IMR-90 (cell line): ENCODE results near the gene FES. TPM values are rescaled to one million over a fixed set of nuclear protein-coding genes. Genes with fewer than 3 reads are reported as not detected.

ENCODE experiments used
- ATAC-seq: fragments of 200-7000 bp; cut with Tn5 transposase; 2 replicates; pipeline ENCODE4 v1.9.1; 2020; ENCODE audit warnings: low read depth, mild to moderate bottlenecking, moderate library complexity
- BruUV-seq: library from RNA; stranded (reverse); fragments of 400-500 nt; replicated peaks from 2 replicates; lab custom pipeline; 2021; lab: Mats Ljungman, UMichigan
- CTCF ChIA-PET: fragments of 300-600 bp; formaldehyde crosslinking; extraction: SDS; loops from one replicate; lab custom pipeline; 2021; ENCODE audit warnings: antibody characterized with exemption; lab: Yijun Ruan, JAX
- POLR2A ChIA-PET: fragments of 300-600 bp; sonication (Branson Sonifier 250); formaldehyde crosslinking; loops from one replicate; lab custom pipeline; 2022; ENCODE audit warnings: antibody characterized with exemption; ENCODE audit not compliant: unreplicated experiment; lab: Charles Lee
- DNase-seq: peaks from one replicate; pipeline ENCODE4 v3.0.0; 2013
- H2AFZ ChIP-seq: replicated peaks from 2 replicates; pipeline ENCODE3; 2013; ENCODE audit warnings: low read length, mild to moderate bottlenecking; ENCODE audit not compliant: poor library complexity
- H2AK5ac ChIP-seq: 2 replicates; pipeline ENCODE4 v1.6.1; 2013; ENCODE audit warnings: low read depth, low read length, inconsistent platforms
- H2AK9ac ChIP-seq: replicated peaks from 2 replicates; pipeline ENCODE3; 2013; ENCODE audit warnings: mild to moderate bottlenecking, low read depth, low read length, moderate library complexity; ENCODE audit not compliant: poor library complexity
- H2BK120ac ChIP-seq: 2 replicates; pipeline ENCODE4 v1.6.1; 2013; ENCODE audit warnings: low read depth, low read length, inconsistent platforms
- H2BK15ac ChIP-seq: 3 replicates; pipeline ENCODE4 v1.6.1; 2013; ENCODE audit warnings: low read depth, low read length, inconsistent platforms
- H2BK20ac ChIP-seq: 2 replicates; pipeline ENCODE4 v1.6.1; 2013; ENCODE audit warnings: low read depth, mild to moderate bottlenecking, inconsistent platforms, low read length, moderate library complexity
- H2BK5ac ChIP-seq: 2 replicates; pipeline ENCODE4 v1.6.1; 2013; ENCODE audit warnings: mild to moderate bottlenecking, low read depth, low read length, inconsistent platforms; ENCODE audit not compliant: poor library complexity, severe bottlenecking
- H3K14ac ChIP-seq: replicated peaks from 2 replicates; pipeline ENCODE4 v1.6.1; 2013; ENCODE audit warnings: low read depth, low read length, inconsistent platforms
- H3K18ac ChIP-seq: 2 replicates; pipeline ENCODE4 v1.6.1; 2013; ENCODE audit warnings: low read depth, low read length, control low read depth
- H3K23ac ChIP-seq: 2 replicates; pipeline ENCODE4 v1.6.1; 2013; ENCODE audit warnings: low read depth, low read length, inconsistent platforms
- H3K27ac ChIP-seq: 2 replicates; pipeline ENCODE4 v1.5.1; 2013; ENCODE audit warnings: mild to moderate bottlenecking, control low read depth, low read length; ENCODE audit not compliant: insufficient read depth
- H3K27me3 ChIP-seq: 2 replicates; pipeline ENCODE4 v1.6.1; 2013; ENCODE audit warnings: low read length; ENCODE audit not compliant: control insufficient read depth, insufficient read depth
- H3K36me3 ChIP-seq: 2 replicates; pipeline ENCODE4 v1.6.1; 2013; ENCODE audit warnings: low read length, mixed read lengths; ENCODE audit not compliant: control insufficient read depth, insufficient read depth
- H3K4ac ChIP-seq: 2 replicates; pipeline ENCODE4 v1.6.1; 2013; ENCODE audit warnings: low read depth, low read length, inconsistent platforms
- H3K4me1 ChIP-seq: 2 replicates; pipeline ENCODE4 v1.6.1; 2013; ENCODE audit warnings: low read length, mixed read lengths; ENCODE audit not compliant: control insufficient read depth, insufficient read depth
- H3K4me2 ChIP-seq: 2 replicates; pipeline ENCODE4 v1.6.1; 2013; ENCODE audit warnings: low read depth, mild to moderate bottlenecking, control low read depth, low read length, moderate library complexity
- H3K4me3 ChIP-seq: 2 replicates; pipeline ENCODE4 v1.5.1; 2013; ENCODE audit warnings: low read depth, mild to moderate bottlenecking, control low read depth, low read length, moderate library complexity; ENCODE audit not compliant: insufficient read depth
- H3K56ac ChIP-seq: 2 replicates; pipeline ENCODE4 v1.6.1; 2013; ENCODE audit warnings: low read length, inconsistent platforms; ENCODE audit not compliant: insufficient read depth; ENCODE audit errors: extremely low read depth
- H3K79me1 ChIP-seq, 2 experiments: 2 replicates each; pipeline ENCODE4 v1.6.1; 2013; ENCODE audit warnings: low read length in 2 of 2, inconsistent platforms in 1 of 2, low read depth in 1 of 2
- H3K9ac ChIP-seq: 2 replicates; pipeline ENCODE4 v1.6.1; 2013; ENCODE audit warnings: low read depth, low read length, control low read depth
- H3K9me1 ChIP-seq: 2 replicates; pipeline ENCODE4 v1.6.1; 2013; ENCODE audit warnings: low read length, inconsistent platforms; ENCODE audit not compliant: insufficient read depth
- H3K9me3 ChIP-seq: 2 replicates; pipeline ENCODE4 v1.6.1; 2013; ENCODE audit warnings: low read length; ENCODE audit not compliant: control insufficient read depth, insufficient read depth
- H4K20me1 ChIP-seq: 2 replicates; pipeline ENCODE4 v1.6.1; 2013; ENCODE audit warnings: low read length, inconsistent platforms; ENCODE audit not compliant: insufficient read depth
- H4K5ac ChIP-seq: 2 replicates; pipeline ENCODE4 v1.6.1; 2013; ENCODE audit warnings: mild to moderate bottlenecking, low read depth, low read length, control low read depth
- H4K8ac ChIP-seq, 2 experiments: 2 replicates each; pipeline ENCODE4 v1.6.1; 2013; ENCODE audit warnings: low read depth in 2 of 2, low read length in 2 of 2, control low read depth in 1 of 2, inconsistent platforms in 1 of 2
- H4K91ac ChIP-seq: 2 replicates; pipeline ENCODE4 v1.6.1; 2013; ENCODE audit warnings: low read depth, low read length, inconsistent platforms; ENCODE audit not compliant: insufficient read depth
- BHLHE40 ChIP-seq: fragments of 150-350 bp; IDR thresholded peaks from 2 replicates; pipeline ENCODE4 v1.6.1; 2016; ENCODE audit warnings: mild to moderate bottlenecking, low read depth, low read length
- CEBPB ChIP-seq: IDR thresholded peaks from 2 replicates; pipeline ENCODE4 v1.6.1; 2012; ENCODE audit warnings: low read depth, low read length, improper control_type of control experiment
- CHD1 ChIP-seq: IDR thresholded peaks from 2 replicates; pipeline ENCODE4 v1.6.1; 2012; ENCODE audit warnings: low read depth, low read length, improper control_type of control experiment
- FOS ChIP-seq: fragments of 150-350 bp; IDR thresholded peaks from 2 replicates; pipeline ENCODE4 v1.6.1; 2016; ENCODE audit warnings: low read depth, low read length
- MAFK ChIP-seq: IDR thresholded peaks from 2 replicates; pipeline ENCODE4 v1.6.1; 2012; ENCODE audit warnings: low read depth, low read length, improper control_type of control experiment
- MAZ ChIP-seq: IDR thresholded peaks from 2 replicates; pipeline ENCODE4 v1.6.1; 2012; ENCODE audit warnings: low read depth, mild to moderate bottlenecking, low read length, improper control_type of control experiment, moderate library complexity, borderline replicate concordance
- MXI1 ChIP-seq: IDR thresholded peaks from 2 replicates; pipeline ENCODE4 v1.6.1; 2012; ENCODE audit warnings: low read depth, mild to moderate bottlenecking, low read length, moderate library complexity, borderline replicate concordance
- NFE2L2 ChIP-seq: fragments of 150-350 bp; IDR thresholded peaks from 2 replicates; pipeline ENCODE4 v1.6.1; 2016; ENCODE audit warnings: low read depth, mild to moderate bottlenecking, low read length
- POLR2A ChIP-seq: IDR thresholded peaks from 2 replicates; pipeline ENCODE4 v1.6.1; 2012; ENCODE audit warnings: mild to moderate bottlenecking, low read depth, low read length
- RAD21 ChIP-seq: IDR thresholded peaks from 2 replicates; pipeline ENCODE4 v1.6.1; 2012; ENCODE audit warnings: low read length, improper control_type of control experiment
- RCOR1 ChIP-seq: IDR thresholded peaks from 2 replicates; pipeline ENCODE4 v1.6.1; 2012; ENCODE audit warnings: mild to moderate bottlenecking, low read length, improper control_type of control experiment; ENCODE audit not compliant: insufficient replicate concordance
- RFX5 ChIP-seq: IDR thresholded peaks from 2 replicates; pipeline ENCODE4 v1.8.0; 2012; ENCODE audit warnings: low read depth, mild to moderate bottlenecking, low read length, moderate library complexity
- SMC3 ChIP-seq: fragments of 150-350 bp; IDR thresholded peaks from 2 replicates; pipeline ENCODE4 v1.6.1; 2016; ENCODE audit warnings: low read depth, mild to moderate bottlenecking, antibody characterized with exemption, low read length, moderate library complexity
- WGBS, 2 experiments: methylation state at CpG; one replicate each; pipeline versions ENCODE4 v1.1.5 to v1.1.7; 2013; ENCODE audit warnings: missing lambda C conversion rate in 2 of 2; ENCODE audit not compliant: insufficient read length in 1 of 2; ENCODE audit errors: extremely low coverage in 2 of 2; 5-methylcytosine and 5-hydroxymethylcytosine counted together
- dilution Hi-C: fragments of 300-500 bp; cut with HindIII; formaldehyde crosslinking; loops from one replicate; pipeline ENCODE4 v1.14.3; 2018; ENCODE audit warnings: low sequenced_read_pairs; ENCODE audit not compliant: unreplicated experiment
- in situ Hi-C: fragments of 300-500 bp; cut with MboI; formaldehyde crosslinking; loops from 3 replicates; pipeline ENCODE4 v1.14.3; 2019; ENCODE audit warnings: low sequenced_read_pairs, inconsistent platforms, mixed read lengths
- intact Hi-C: fragments of 100-400 bp; cut with micrococcal nuclease; formaldehyde crosslinking; loops from 2 replicates; pipeline ENCODE4 v1.10.0; 2022
- polyA plus RNA-seq, 3 experiments: library from polyadenylated mRNA; depleted of rRNA; stranded (reverse); fragments of >200 nt; gene quantifications; 2 replicates each; pipeline ENCODE4 v1.2.3, GENCODE V29; 2012; ENCODE audit warnings: low replicate concordance in 1 of 3
- total RNA-seq: library from RNA; depleted of rRNA; stranded (reverse); fragments of >200 nt; gene quantifications from 2 replicates; pipeline ENCODE4 v1.2.3, GENCODE V29; 2012
- TF ChIP-seq, protein P1 (sequence below): fragments of 150-350 bp; IDR thresholded peaks from 2 replicates; pipeline ENCODE4 v1.6.1; 2017; ENCODE audit warnings: mild to moderate bottlenecking, antibody characterized with exemption, low read length, low read depth
- TF ChIP-seq, protein P2 (sequence below): conservative IDR thresholded peaks from 2 replicates; pipeline ENCODE4 v1.5.1; 2012; ENCODE audit warnings: mild to moderate bottlenecking, low read depth, low read length, improper control_type of control experiment
- TF ChIP-seq, protein P3 (sequence below): fragments of 150-350 bp; IDR thresholded peaks from 2 replicates; pipeline ENCODE4 v1.6.1; 2016; ENCODE audit warnings: low read depth, mild to moderate bottlenecking, low read length, moderate library complexity, borderline replicate concordance

Gene FES
- total and polyA plus RNA-seq, 2 of the 4 experiments (the other 2 are of a cell fraction) = 10.5 to 11.7 TPM

DNA sequence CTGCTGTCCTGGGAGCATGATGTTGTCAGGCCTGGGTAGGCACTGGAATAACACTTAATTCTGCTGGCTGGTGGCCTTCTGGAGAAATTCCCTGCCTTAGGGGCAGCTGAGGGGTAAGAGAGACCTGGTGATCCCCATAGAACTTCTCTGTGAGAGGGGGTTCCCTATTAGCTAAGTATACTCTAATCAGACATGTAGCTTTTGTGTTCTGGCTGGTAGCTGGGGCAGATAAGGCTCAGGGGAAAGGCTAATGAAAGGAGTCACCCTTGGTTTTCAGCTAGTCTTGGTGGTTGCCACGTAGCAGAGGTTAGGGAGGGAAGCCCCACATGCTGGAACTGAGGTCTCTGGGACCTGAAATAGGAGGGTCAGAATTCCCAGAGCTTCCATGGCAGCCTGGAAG, 49.0 kb downstream of the FES start:
- WGBS, 2 experiments = 14% methylated on average over 1 of the region's 1 CpG; no CpG with 5 or more reads in 1 of the 2 experiments
- intact Hi-C loops = no loop called here
- Histone ChIP-seq H4K91ac (no peak overlapping the region), H3K9ac (no peak overlapping the region), H2BK20ac (no peak overlapping the region), H4K20me1 (peaks cover 6% of the 10 kb centered on the region; the same call in 1 of the 2 replicates), H4K5ac (no peak overlapping the region), H2AK9ac (no peak overlapping the region), H3K18ac (no peak overlapping the region), H3K4me1 (peaks cover 11% of the 10 kb centered on the region), H4K8ac (no peak overlapping the region), H3K36me3 (peaks cover 5% of the 10 kb centered on the region), H2BK5ac (no peak overlapping the region), H3K27ac (no peak overlapping the region), H3K4me3 (no peak overlapping the region), H2AK5ac (no peak overlapping the region), H3K9me1 (peaks cover 13% of the 10 kb centered on the region), H3K56ac (no peak overlapping the region), H3K4ac (no peak overlapping the region), H2AFZ (no peak overlapping the region), H3K14ac (no peak overlapping the region), H3K79me1 (peaks cover 23 to 50% of the 10 kb centered on the region in 2 experiments), H3K23ac (no peak overlapping the region), H3K9me3 (no peaks in the 10 kb centered on the region), H3K27me3 (no peaks in the 10 kb centered on the region), H3K4me2 (no peak overlapping the region), H2BK15ac (no peak overlapping the region), H2BK120ac (no peak overlapping the region)
- in situ Hi-C loops = no loop called here
- ChIA-PET CTCF (interaction anchor here (1.5 to 1.6 kb wide), 2 partner anchors 10 to 31 kb away, joined by 3 to 8 read pairs; partner anchors contain the start of gene MAN2A2), POLR2A (no interaction called here)
- ATAC-seq = no peak
- dilution Hi-C loops = no loop called here
- BruUV-seq = no TSS peak
- TF ChIP-seq, protein P1, sequence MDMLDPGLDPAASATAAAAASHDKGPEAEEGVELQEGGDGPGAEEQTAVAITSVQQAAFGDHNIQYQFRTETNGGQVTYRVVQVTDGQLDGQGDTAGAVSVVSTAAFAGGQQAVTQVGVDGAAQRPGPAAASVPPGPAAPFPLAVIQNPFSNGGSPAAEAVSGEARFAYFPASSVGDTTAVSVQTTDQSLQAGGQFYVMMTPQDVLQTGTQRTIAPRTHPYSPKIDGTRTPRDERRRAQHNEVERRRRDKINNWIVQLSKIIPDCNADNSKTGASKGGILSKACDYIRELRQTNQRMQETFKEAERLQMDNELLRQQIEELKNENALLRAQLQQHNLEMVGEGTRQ = no peak
- TF ChIP-seq CEBPB (no peak), SMC3 (no peak), NFE2L2 (no peak), MAZ (no peak), POLR2A (no peak), RAD21 (no peak), RCOR1 (no peak), MAFK (no peak), RFX5 (no peak), BHLHE40 (no peak), FOS (no peak), CHD1 (no peak), MXI1 (no peak)
- TF ChIP-seq, protein P2, sequence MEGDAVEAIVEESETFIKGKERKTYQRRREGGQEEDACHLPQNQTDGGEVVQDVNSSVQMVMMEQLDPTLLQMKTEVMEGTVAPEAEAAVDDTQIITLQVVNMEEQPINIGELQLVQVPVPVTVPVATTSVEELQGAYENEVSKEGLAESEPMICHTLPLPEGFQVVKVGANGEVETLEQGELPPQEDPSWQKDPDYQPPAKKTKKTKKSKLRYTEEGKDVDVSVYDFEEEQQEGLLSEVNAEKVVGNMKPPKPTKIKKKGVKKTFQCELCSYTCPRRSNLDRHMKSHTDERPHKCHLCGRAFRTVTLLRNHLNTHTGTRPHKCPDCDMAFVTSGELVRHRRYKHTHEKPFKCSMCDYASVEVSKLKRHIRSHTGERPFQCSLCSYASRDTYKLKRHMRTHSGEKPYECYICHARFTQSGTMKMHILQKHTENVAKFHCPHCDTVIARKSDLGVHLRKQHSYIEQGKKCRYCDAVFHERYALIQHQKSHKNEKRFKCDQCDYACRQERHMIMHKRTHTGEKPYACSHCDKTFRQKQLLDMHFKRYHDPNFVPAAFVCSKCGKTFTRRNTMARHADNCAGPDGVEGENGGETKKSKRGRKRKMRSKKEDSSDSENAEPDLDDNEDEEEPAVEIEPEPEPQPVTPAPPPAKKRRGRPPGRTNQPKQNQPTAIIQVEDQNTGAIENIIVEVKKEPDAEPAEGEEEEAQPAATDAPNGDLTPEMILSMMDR = no peak
- TF ChIP-seq, protein P3, sequence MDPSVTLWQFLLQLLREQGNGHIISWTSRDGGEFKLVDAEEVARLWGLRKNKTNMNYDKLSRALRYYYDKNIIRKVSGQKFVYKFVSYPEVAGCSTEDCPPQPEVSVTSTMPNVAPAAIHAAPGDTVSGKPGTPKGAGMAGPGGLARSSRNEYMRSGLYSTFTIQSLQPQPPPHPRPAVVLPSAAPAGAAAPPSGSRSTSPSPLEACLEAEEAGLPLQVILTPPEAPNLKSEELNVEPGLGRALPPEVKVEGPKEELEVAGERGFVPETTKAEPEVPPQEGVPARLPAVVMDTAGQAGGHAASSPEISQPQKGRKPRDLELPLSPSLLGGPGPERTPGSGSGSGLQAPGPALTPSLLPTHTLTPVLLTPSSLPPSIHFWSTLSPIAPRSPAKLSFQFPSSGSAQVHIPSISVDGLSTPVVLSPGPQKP = no peak
- no peak for DNase-seq
